IPS-15b (cell line): ENCODE results near the gene AK9.
"Not testable (repeated sequence)": the region's sequence is repeated elsewhere in the genome, so short reads cannot be mapped to it uniquely, and the experiment has no call there.

ENCODE experiments used
- H3K27me3 ChIP-seq: one replicate; pipeline ENCODE4 v1.6.1; 2013; ENCODE audit warnings: low read length; ENCODE audit not compliant: control insufficient read depth, insufficient read depth
- H3K36me3 ChIP-seq: one replicate; pipeline ENCODE4 v1.6.1; 2013; ENCODE audit warnings: low read length; ENCODE audit not compliant: control insufficient read depth, insufficient read depth
- H3K4me1 ChIP-seq: one replicate; pipeline ENCODE4 v1.6.1; 2013; ENCODE audit warnings: mild to moderate bottlenecking, low read length; ENCODE audit not compliant: control insufficient read depth, insufficient read depth
- H3K4me3 ChIP-seq: one replicate; pipeline ENCODE4 v1.5.1; 2013; ENCODE audit warnings: low read depth, low read length
- H3K9ac ChIP-seq: one replicate; pipeline ENCODE4 v1.6.1; 2013; ENCODE audit warnings: low read depth, mild to moderate bottlenecking, low read length
- H3K9me3 ChIP-seq: one replicate; pipeline ENCODE4 v1.6.1; 2013; ENCODE audit warnings: mild to moderate bottlenecking, low read length; ENCODE audit not compliant: control insufficient read depth, insufficient read depth

The AK9 gene

DNA sequence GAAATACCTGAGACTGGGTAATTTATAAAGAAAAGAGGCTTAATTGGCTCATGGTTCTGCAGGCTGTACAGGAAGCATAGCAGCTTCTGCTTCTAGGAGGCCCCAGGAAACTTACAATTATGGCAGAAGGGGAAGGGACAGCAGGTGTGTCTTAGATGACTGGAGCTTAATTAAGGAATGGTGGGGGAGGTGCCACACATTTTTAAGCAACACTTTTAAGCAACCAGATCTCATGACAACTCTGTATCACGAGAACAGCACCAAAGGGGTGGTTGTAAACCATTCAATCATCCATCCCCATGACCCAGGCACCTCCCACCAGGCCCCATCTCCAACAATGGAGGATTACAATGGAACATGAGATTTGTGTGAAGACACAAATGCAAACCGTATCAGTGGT lies 27.0 kb upstream of the AK9 start:
- Histone ChIP-seq H3K4me1 (no peaks in the 10 kb centered on the region), H3K36me3 (no peaks in the 10 kb centered on the region), H3K9me3 (no peaks in the 10 kb centered on the region), H3K4me3 (no peak overlapping the region), H3K27me3 (no peaks in the 10 kb centered on the region), H3K9ac (no peak overlapping the region)

DNA sequence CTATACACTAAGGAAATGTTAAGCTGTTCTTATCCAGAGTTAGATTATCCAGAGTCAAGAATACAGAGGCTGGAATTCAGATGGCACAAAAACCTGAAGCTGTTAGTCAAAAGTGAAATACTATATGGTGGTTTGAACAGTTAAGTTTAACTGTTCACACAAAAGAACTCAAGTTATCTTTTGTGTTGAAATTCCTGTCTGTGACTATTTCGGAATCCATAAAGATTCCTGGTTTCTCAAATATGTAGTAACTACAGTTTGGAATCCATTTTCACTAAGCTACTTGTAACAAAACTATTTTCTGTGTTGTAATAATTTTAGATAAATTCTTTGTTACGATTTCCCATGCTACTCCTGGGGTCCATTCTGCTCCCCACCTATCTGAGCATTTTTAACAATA lies 24.6 kb upstream of the AK9 start:
- Histone ChIP-seq H3K4me1 (no peaks in the 10 kb centered on the region), H3K4me3 (no peak overlapping the region), H3K9me3 (no peaks in the 10 kb centered on the region), H3K36me3 (no peaks in the 10 kb centered on the region), H3K9ac (no peak overlapping the region), H3K27me3 (no peaks in the 10 kb centered on the region)

GRCh38 chr6:109714611-109715010 lies 23.6 kb upstream of the AK9 start:
- H3K9me3 ChIP-seq, result no peaks in the 10 kb centered on the region
- H3K9ac ChIP-seq, result no peak overlapping the region
- no peaks in the 10 kb centered on the region for H3K36me3 ChIP-seq
- no peak overlapping the region for H3K4me3 ChIP-seq
- no peaks in the 10 kb centered on the region for H3K27me3 ChIP-seq
- no peaks in the 10 kb centered on the region for H3K4me1 ChIP-seq

- no peak overlapping the region for H3K4me3 ChIP-seq
- no peak overlapping the region for H3K9ac ChIP-seq
- H3K36me3 ChIP-seq, result no peaks in the 10 kb centered on the region
- H3K4me1 ChIP-seq, result no peaks in the 10 kb centered on the region
- no peaks in the 10 kb centered on the region for H3K9me3 ChIP-seq
- no peaks in the 10 kb centered on the region for H3K27me3 ChIP-seq
These were observed 23.2 kb upstream of the AK9 start for GRCh38 chr6:109714166-109714565.

- H3K27me3 ChIP-seq, result no peaks in the 10 kb centered on the region
- no peak overlapping the region for H3K9ac ChIP-seq
- no peaks in the 10 kb centered on the region for H3K36me3 ChIP-seq
- H3K4me1 ChIP-seq, result no peaks in the 10 kb centered on the region
- H3K4me3 ChIP-seq, result no peak overlapping the region
- no peaks in the 10 kb centered on the region for H3K9me3 ChIP-seq
These were observed 22.1 kb upstream of the AK9 start for GRCh38 chr6:109713097-109713496.

- H3K4me1 ChIP-seq, H3K36me3 ChIP-seq, H3K27me3 ChIP-seq, H3K4me3 ChIP-seq, H3K9ac ChIP-seq, H3K9me3 ChIP-seq: not testable (repeated sequence)
These were observed 17.1 kb upstream of the AK9 start for GRCh38 chr6:109708099-109708498.

GRCh38 chr6:109706513-109706912 lies 15.5 kb upstream of the AK9 start:
- H3K27me3 ChIP-seq, result no peaks in the 10 kb centered on the region
- peaks cover 10% of the 10 kb centered on the region for H3K4me1 ChIP-seq
- no peak overlapping the region for H3K4me3 ChIP-seq
- H3K9ac ChIP-seq, result no peak overlapping the region
- H3K9me3 ChIP-seq, result no peaks in the 10 kb centered on the region
- H3K36me3 ChIP-seq, result no peaks in the 10 kb centered on the region

- Histone ChIP-seq H3K4me1 (peaks cover 18% of the 10 kb centered on the region), H3K4me3 (no peak overlapping the region), H3K36me3 (no peaks in the 10 kb centered on the region), H3K9ac (no peak overlapping the region), H3K9me3 (no peaks in the 10 kb centered on the region), H3K27me3 (no peaks in the 10 kb centered on the region)
These were observed 14.3 kb upstream of the AK9 start for GRCh38 chr6:109705258-109705657.

DNA sequence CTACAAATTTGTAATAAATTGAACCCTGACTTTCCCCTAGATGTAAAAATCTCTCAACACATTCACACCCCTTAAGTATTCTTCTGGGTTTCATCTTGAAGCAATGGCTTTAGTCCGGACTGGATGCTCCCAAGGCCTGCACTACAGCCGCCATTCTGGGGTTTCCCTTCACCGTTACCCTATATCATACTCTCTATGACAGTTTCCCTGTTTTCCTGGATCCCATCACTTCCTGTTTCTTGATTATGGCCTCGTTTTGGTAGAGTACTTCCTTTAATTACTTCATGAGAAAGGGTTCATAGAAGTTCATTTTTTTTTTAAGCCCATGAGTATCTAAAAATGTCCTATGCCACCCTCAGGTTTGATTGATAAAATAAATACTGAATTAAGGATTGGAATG lies 11.8 kb upstream of the AK9 start:
- peaks cover 18% of the 10 kb centered on the region for H3K4me1 ChIP-seq
- H3K9me3 ChIP-seq, result no peaks in the 10 kb centered on the region
- H3K9ac ChIP-seq, result no peak overlapping the region
- H3K36me3 ChIP-seq, result no peaks in the 10 kb centered on the region
- no peaks in the 10 kb centered on the region for H3K27me3 ChIP-seq
- no peak overlapping the region for H3K4me3 ChIP-seq

- no peak overlapping the region for H3K9ac ChIP-seq
- H3K4me3 ChIP-seq, result no peak overlapping the region
- H3K9me3 ChIP-seq, result no peaks in the 10 kb centered on the region
- no peaks in the 10 kb centered on the region for H3K36me3 ChIP-seq
- H3K27me3 ChIP-seq, result no peaks in the 10 kb centered on the region
- H3K4me1 ChIP-seq, result peaks cover 18% of the 10 kb centered on the region
These were observed 10.8 kb upstream of the AK9 start for GRCh38 chr6:109701774-109702173.

- Histone ChIP-seq H3K36me3 (no peaks in the 10 kb centered on the region), H3K9ac (no peak overlapping the region), H3K9me3 (no peaks in the 10 kb centered on the region), H3K27me3 (no peaks in the 10 kb centered on the region), H3K4me1 (peaks cover 18% of the 10 kb centered on the region), H3K4me3 (no peak overlapping the region)
These were observed 10.2 kb upstream of the AK9 start for GRCh38 chr6:109701221-109701620.

GRCh38 chr6:109696355-109696754 lies 5.4 kb upstream of the AK9 start:
- no peaks in the 10 kb centered on the region for H3K27me3 ChIP-seq
- H3K9ac ChIP-seq, result no peak overlapping the region
- H3K4me3 ChIP-seq, result no peak overlapping the region
- H3K4me1 ChIP-seq, result peaks cover 6% of the 10 kb centered on the region
- H3K36me3 ChIP-seq, result no peaks in the 10 kb centered on the region
- no peaks in the 10 kb centered on the region for H3K9me3 ChIP-seq

DNA sequence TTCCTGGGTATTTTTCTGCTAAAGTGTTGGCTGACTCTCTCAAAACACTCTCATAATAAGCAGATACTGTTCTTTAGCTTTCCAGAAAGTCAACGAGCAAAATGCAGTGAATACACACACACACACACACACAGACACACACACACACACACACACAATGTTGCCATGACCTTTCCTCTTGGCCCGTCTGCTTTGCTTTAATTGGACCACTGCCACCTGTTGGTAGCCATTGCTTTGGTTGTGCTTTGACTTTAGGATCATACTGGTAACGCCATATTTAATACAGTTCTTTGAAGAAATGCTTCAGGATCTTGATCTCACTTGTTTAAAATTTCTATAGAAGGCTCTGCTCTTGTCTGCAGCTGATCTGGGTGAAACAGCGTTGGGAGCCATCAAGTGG lies 4.5 kb upstream of the AK9 start:
- Histone ChIP-seq H3K9me3 (no peaks in the 10 kb centered on the region), H3K4me1 (no peaks in the 10 kb centered on the region), H3K9ac (no peak overlapping the region), H3K36me3 (no peaks in the 10 kb centered on the region), H3K27me3 (no peaks in the 10 kb centered on the region), H3K4me3 (no peak overlapping the region)
